ENCODE results near the gene ZNRF3. TPM values are rescaled to one million over a fixed set of nuclear protein-coding genes. Genes with fewer than 3 reads are reported as not detected.

ZNRF3 gene
- total and polyA plus RNA-seq, 7 donors = 2.2 to 8.5 (median 4.9) TPM

DNA sequence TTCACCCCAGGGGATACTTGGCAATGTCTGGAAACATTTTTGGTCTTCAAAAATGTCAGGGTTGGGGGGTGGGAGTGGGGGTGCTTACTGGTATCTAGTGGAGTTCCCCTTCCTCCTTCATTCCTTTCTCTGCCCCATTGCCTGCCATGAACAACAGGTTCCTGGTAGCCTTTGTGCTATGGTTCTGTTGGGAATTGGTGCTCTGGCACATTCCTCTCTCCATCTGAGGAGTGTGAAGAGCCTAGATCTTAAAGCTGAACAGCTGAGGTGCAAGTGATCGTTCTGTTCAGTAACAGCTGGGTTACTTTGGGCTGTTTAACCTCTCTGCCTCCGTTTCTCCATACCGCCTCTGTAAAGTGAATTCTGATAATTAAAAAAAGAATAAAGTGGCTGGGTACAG, 114.0 kb downstream of the ZNRF3 start:
- Histone ChIP-seq H3K27ac (no peak overlapping the region), H3K4me1 (peaks cover 22% of the 10 kb centered on the region), H3K36me3 (ENCODE audit: insufficient read depth in 1 of 2, low read depth in 1 of 2) (no peaks in the 10 kb centered on the region), H3K9me3 (no peaks in the 10 kb centered on the region), H3K27me3 (ENCODE audit: insufficient read depth in 3 of 3, low read length in 2 of 3) (no peaks in the 10 kb centered on the region), H3K4me3 (no peak overlapping the region)
- no peak for ATAC-seq
- TF ChIP-seq, protein P1, sequence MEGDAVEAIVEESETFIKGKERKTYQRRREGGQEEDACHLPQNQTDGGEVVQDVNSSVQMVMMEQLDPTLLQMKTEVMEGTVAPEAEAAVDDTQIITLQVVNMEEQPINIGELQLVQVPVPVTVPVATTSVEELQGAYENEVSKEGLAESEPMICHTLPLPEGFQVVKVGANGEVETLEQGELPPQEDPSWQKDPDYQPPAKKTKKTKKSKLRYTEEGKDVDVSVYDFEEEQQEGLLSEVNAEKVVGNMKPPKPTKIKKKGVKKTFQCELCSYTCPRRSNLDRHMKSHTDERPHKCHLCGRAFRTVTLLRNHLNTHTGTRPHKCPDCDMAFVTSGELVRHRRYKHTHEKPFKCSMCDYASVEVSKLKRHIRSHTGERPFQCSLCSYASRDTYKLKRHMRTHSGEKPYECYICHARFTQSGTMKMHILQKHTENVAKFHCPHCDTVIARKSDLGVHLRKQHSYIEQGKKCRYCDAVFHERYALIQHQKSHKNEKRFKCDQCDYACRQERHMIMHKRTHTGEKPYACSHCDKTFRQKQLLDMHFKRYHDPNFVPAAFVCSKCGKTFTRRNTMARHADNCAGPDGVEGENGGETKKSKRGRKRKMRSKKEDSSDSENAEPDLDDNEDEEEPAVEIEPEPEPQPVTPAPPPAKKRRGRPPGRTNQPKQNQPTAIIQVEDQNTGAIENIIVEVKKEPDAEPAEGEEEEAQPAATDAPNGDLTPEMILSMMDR (IDR thresholded peaks at IDR 0.05) = no peak
- DNase-seq = no peak
- intact Hi-C loops (cut with DNase I) = no loop called here
- WGBS, 3 donors = 72 to 79% (median 76%) methylated on average over 3 of the region's 3 CpGs

DNA sequence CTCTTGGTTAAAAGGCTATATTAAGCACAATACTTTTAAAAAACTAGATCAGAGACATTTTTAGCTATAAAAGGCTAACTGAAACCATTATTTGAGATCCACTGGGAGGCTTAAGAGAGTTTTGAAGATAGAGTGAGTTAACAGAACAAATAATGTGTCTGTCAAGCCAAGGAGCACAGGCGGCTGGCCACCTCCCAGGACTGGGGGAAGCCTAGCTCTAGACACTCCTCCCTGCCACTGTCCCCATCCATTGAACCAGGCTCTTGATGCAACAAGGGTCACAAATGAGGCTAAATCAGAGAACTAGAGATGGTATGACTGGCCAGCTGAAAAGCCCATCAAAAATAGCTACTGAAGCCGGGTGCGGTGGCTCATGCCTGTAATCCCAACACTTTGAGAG, 115.3 kb downstream of the ZNRF3 start:
- H3K27me3 ChIP-seq (ENCODE audit: insufficient read depth in 3 of 3, low read length in 2 of 3) = no peaks in the 10 kb centered on the region
- H3K27ac ChIP-seq = no peak overlapping the region
- DNase-seq (no peak), ATAC-seq (no peak)
- H3K9me3 ChIP-seq = no peaks in the 10 kb centered on the region
- H3K4me1 ChIP-seq = peaks cover 24% of the 10 kb centered on the region
- intact Hi-C loops (cut with DNase I) = no loop called here
- TF ChIP-seq, protein P1 (IDR thresholded peaks at IDR 0.05) = no peak
- no peak overlapping the region for H3K4me3 ChIP-seq
- WGBS, 3 donors = 60 to 94% (median 74%) methylated on average over 3 of the region's 3 CpGs
- H3K36me3 ChIP-seq (ENCODE audit: insufficient read depth in 1 of 2, low read depth in 1 of 2) = no peaks in the 10 kb centered on the region

DNA sequence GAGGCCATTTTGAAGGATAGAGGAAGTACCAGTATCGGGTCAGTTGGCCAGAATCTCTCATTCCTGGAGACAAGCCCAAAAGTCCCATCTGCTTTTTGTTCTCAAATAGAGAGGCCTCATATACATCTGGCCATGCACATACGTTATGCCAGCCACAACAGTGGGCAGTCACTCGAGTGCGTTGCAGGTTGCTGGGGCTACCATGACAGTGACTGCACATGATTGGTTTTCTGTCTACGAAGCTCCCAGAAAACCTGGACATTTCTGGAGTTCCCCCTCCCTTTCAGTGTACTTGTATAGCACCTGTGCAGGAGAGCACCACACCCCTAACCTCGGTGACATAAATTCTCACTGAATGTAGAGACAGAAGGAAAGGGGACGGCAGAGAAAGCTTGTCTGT, 116.1 kb downstream of the ZNRF3 start:
- Histone ChIP-seq H3K4me1 (peaks cover 33% of the 10 kb centered on the region), H3K27ac (no peak overlapping the region), H3K27me3 (ENCODE audit: insufficient read depth in 3 of 3, low read length in 2 of 3) (no peaks in the 10 kb centered on the region), H3K4me3 (no peak overlapping the region), H3K36me3 (ENCODE audit: insufficient read depth in 1 of 2, low read depth in 1 of 2) (no peaks in the 10 kb centered on the region), H3K9me3 (no peaks in the 10 kb centered on the region)
- intact Hi-C loops (cut with DNase I) = no loop called here
- TF ChIP-seq, protein P1 (IDR thresholded peaks at IDR 0.05) = no peak
- ATAC-seq (no peak), DNase-seq (no peak)
- WGBS, 3 donors = 75 to 84% (median 81%) methylated on average over 7 of the region's 7 CpGs

DNA sequence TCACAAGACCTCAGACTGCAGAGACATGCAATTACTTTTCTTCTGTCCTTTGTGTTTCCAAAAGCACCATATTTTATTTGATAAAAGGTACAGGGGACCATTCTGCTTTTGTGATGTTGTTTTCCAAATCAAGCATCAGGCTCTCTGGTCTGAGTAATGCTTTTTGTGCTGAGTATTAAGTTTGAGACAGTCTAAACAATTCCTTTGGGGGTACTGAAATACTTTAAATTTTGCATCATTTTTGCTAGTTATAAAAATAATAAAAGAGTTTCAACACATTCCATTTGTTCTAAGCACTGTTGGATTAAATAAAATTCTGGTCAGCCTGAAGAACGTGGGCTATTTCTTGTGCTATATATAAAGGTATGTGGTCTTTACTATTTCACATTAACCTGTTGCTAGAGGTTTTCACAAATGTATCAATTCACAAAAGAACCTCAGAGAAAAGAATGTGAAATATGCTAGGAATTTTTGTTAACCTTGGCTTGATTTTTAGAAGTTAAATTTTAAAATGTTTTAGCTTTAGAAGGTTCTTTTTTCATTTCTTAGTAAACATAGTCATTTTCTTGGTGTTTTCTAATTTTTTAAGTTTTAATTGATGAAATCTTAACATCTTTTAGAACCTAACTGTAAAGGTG, 116.7 kb downstream of the ZNRF3 start:
- TF ChIP-seq, protein P1 (IDR thresholded peaks at IDR 0.05) = no peak

DNA sequence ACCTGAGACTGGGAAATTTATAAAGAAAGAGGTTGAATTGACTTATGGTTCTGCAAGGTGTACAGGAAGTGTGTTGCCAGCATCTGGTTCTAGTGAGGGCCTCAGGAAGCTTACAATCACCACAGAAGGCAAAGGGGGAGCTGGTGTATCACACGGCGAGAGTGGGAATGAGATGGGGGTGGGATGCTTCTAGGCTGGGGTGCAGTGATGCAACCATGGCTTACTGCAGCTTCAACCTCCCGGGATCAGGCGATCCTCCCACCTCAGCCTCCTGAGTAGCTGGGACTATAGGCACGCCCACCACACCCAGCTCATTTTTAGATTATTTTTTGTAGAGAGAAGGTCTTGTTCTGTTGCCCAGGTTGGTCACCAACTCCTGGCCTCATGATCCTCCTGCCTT, 117.3 kb downstream of the ZNRF3 start:
- Histone ChIP-seq H3K4me3 (no peak overlapping the region), H3K27me3 (ENCODE audit: insufficient read depth in 3 of 3, low read length in 2 of 3) (no peaks in the 10 kb centered on the region), H3K27ac (no peak overlapping the region), H3K9me3 (no peaks in the 10 kb centered on the region), H3K4me1 (peaks cover 38% of the 10 kb centered on the region), H3K36me3 (ENCODE audit: insufficient read depth in 1 of 2, low read depth in 1 of 2) (no peaks in the 10 kb centered on the region)
- ATAC-seq = no peak
- intact Hi-C loops (cut with DNase I) = no loop called here
- TF ChIP-seq, protein P1 (IDR thresholded peaks at IDR 0.05) = no peak
- DNase-seq = no peak
- WGBS, 3 donors = 95 to 100% (median 98%) methylated on average over 5 of the region's 5 CpGs

More for the DNA sequence above, 116.7 kb downstream of the ZNRF3 start:
- H3K27ac ChIP-seq = no peak overlapping the region
- H3K4me1 ChIP-seq = peaks cover 38% of the 10 kb centered on the region
- intact Hi-C loops (cut with DNase I) = no loop called here
- H3K27me3 ChIP-seq (ENCODE audit: insufficient read depth in 3 of 3, low read length in 2 of 3) = no peaks in the 10 kb centered on the region
- WGBS, 3 donors = 67 to 73% (median 70%) methylated on average over 1 of the region's 1 CpG
- no peak for DNase-seq
- H3K4me3 ChIP-seq = no peak overlapping the region
- no peaks in the 10 kb centered on the region for H3K9me3 ChIP-seq
- ATAC-seq = no peak
- no peaks in the 10 kb centered on the region for H3K36me3 ChIP-seq (ENCODE audit: insufficient read depth in 1 of 2, low read depth in 1 of 2)
